Fibroblast of upper back skin (primary cell): ENCODE measurements around the gene ZC3H4.
"Not testable (repeated sequence)": the region's sequence is repeated elsewhere in the genome, so short reads cannot be mapped to it uniquely, and the experiment has no call there.

Experiments used
- DNase-seq: peaks from one replicate; pipeline ENCODE4 v3.0.0-alpha.2; 2013

The ZC3H4 gene

GRCh38 chr19:47107202-47107952 lies 6.2 kb downstream of the ZC3H4 start:
- DNase-seq, result no peak

- peak; percentile 68 for DNase-seq
Observed at GRCh38 chr19:47106821-47107201, 6.8 kb downstream of the ZC3H4 start.

- DNase-seq, result no peak
Observed at GRCh38 chr19:47105874-47106273, 7.7 kb downstream of the ZC3H4 start.

GRCh38 chr19:47104680-47105079 lies 8.9 kb downstream of the ZC3H4 start:
- DNase-seq, result no peak

- DNase-seq, result peak; percentile 50
Observed at GRCh38 chr19:47102346-47103060, 11.1 kb downstream of the ZC3H4 start.

GRCh38 chr19:47101116-47101515 lies 12.5 kb downstream of the ZC3H4 start:
- not testable (repeated sequence) for DNase-seq

GRCh38 chr19:47100290-47100689 lies 13.3 kb downstream of the ZC3H4 start:
- DNase-seq, result no peak

- DNase-seq, result no peak
Observed at GRCh38 chr19:47099576-47100050, 14.0 kb downstream of the ZC3H4 start.

- DNase-seq, result no peak
Observed at GRCh38 chr19:47098608-47099007, 15.0 kb downstream of the ZC3H4 start.

- no peak for DNase-seq
Observed at GRCh38 chr19:47097396-47098201, 16.0 kb downstream of the ZC3H4 start.

- DNase-seq, result no peak
Observed at GRCh38 chr19:47096721-47097120, 16.9 kb downstream of the ZC3H4 start.

- no peak for DNase-seq
Observed at GRCh38 chr19:47096100-47096704, 17.4 kb downstream of the ZC3H4 start.

GRCh38 chr19:47095476-47096099 lies 18.0 kb downstream of the ZC3H4 start:
- peak; percentile 43 for DNase-seq

- no peak for DNase-seq
Observed at GRCh38 chr19:47094557-47095475, 18.8 kb downstream of the ZC3H4 start.

GRCh38 chr19:47093841-47094240 lies 19.7 kb downstream of the ZC3H4 start:
- DNase-seq, result no peak

GRCh38 chr19:47093254-47093653 lies 20.3 kb downstream of the ZC3H4 start:
- no peak for DNase-seq

- DNase-seq, result no peak
Observed at GRCh38 chr19:47089767-47090350, 23.7 kb downstream of the ZC3H4 start.

GRCh38 chr19:47086280-47086679 lies 27.3 kb downstream of the ZC3H4 start:
- DNase-seq, result no peak

GRCh38 chr19:47084879-47085439 lies 28.6 kb downstream of the ZC3H4 start:
- DNase-seq, result no peak

GRCh38 chr19:47082493-47082892 lies 31.1 kb downstream of the ZC3H4 start:
- DNase-seq, result no peak

- no peak for DNase-seq
Observed at GRCh38 chr19:47081095-47081494, 32.5 kb downstream of the ZC3H4 start.
